Lung (tissue), 12 donors: ENCODE data around the gene TNFRSF8. TPM values are rescaled to one million over a fixed set of nuclear protein-coding genes. Genes with fewer than 3 reads are reported as not detected.

Experiments used
- ATAC-seq: fragments of 200-7000 bp; cut with Tn5 transposase; one replicate; pipeline ENCODE4 v1.9.1; 2020; ENCODE audit warnings: moderate number of reproducible peaks; ENCODE audit not compliant: insufficient read depth, low FRiP score
- DNase-seq, 3 donors: peaks; one replicate each; pipeline ENCODE4 v3.0.0-alpha.2; 2013 to 2017
- H3K27ac ChIP-seq, 2 donors: one replicate each; pipeline ENCODE4 v1.5.1; 2013; ENCODE audit warnings: mild to moderate bottlenecking in 2 of 2, moderate library complexity in 2 of 2, control low read depth in 1 of 2, inconsistent platforms in 1 of 2, low read depth in 1 of 2, low read length in 1 of 2
- H3K27me3 ChIP-seq, 3 donors: one replicate each; pipeline ENCODE4 v1.5.1; 2013; ENCODE audit warnings: low read length in 2 of 3; ENCODE audit not compliant: control insufficient read depth in 3 of 3, insufficient read depth in 3 of 3
- H3K36me3 ChIP-seq, 4 donors: one replicate each; pipeline ENCODE4 v1.5.1; 2013; ENCODE audit warnings: low read length in 4 of 4, mild to moderate bottlenecking in 1 of 4, moderate library complexity in 1 of 4; ENCODE audit not compliant: control insufficient read depth in 4 of 4, insufficient read depth in 4 of 4
- H3K4me1 ChIP-seq, 5 donors: one replicate each; pipeline ENCODE4 v1.5.1; 2013; ENCODE audit warnings: low read length in 5 of 5, mild to moderate bottlenecking in 2 of 5, moderate library complexity in 1 of 5; ENCODE audit not compliant: control insufficient read depth in 5 of 5, insufficient read depth in 5 of 5
- H3K4me3 ChIP-seq: one replicate; pipeline ENCODE4 v1.5.1; 2013; ENCODE audit warnings: mild to moderate bottlenecking, control low read depth, moderate library complexity
- H3K9ac ChIP-seq, 2 donors: one replicate each; pipeline ENCODE4 v1.5.1; 2013; ENCODE audit warnings: low read length in 2 of 2, control low read depth in 1 of 2; ENCODE audit not compliant: insufficient read depth in 1 of 2
- H3K9me3 ChIP-seq, 4 donors: one replicate each; pipeline ENCODE4 v1.5.1; 2013; ENCODE audit warnings: low read length in 3 of 4, mild to moderate bottlenecking in 1 of 4, moderate library complexity in 1 of 4; ENCODE audit not compliant: control insufficient read depth in 4 of 4, insufficient read depth in 3 of 4
- CTCF ChIP-seq: IDR thresholded peaks from 2 replicates; pipeline ENCODE4 v1.5.1; 2012; ENCODE audit warnings: mild to moderate bottlenecking; ENCODE audit errors: control extremely low read depth, extremely low read depth
- whole genome bisulfite sequencing, 2 donors: extraction: QIAGEN DNeasy Blood & Tissue Kit; methylation state at CpG; one replicate each; pipeline ENCODE4 v1.1.7; 2013; 5-methylcytosine and 5-hydroxymethylcytosine counted together
- polyA plus RNA-seq, 2 donors: library from polyadenylated mRNA; stranded (reverse); fragments of 200-250 nt; gene quantifications; one replicate each; pipeline ENCODE4 v1.2.1, GENCODE V29; 2013
- total RNA-seq, 2 donors: library from RNA; depleted of rRNA in 1 of 2; stranded (reverse); fragments of >200 nt in 1 of 2; gene quantifications; one replicate each; pipeline ENCODE4 v1.2.1, GENCODE V29; 2014 to 2021
- donor health status: control.
- donor health status: control.
- donor health status: Bipolar disorder and iron deficiency.
- donor health status: healthy.
- donor health status: DM: yes; HTN: yes; CAD: no.

Gene TNFRSF8
- total and polyA plus RNA-seq, 4 donors, result 1.6 to 5.3 (median 2.1) TPM

GRCh38 chr1:12067900-12068821 lies 5.1 kb downstream of the TNFRSF8 start:
- peak; percentile 67 for ATAC-seq
- Histone ChIP-seq H3K36me3 (no peaks in the 10 kb centered on the region), H3K4me3 (no peak overlapping the region), H3K9me3 (peaks cover 0 to 2% (median 0%) of the 10 kb centered on the region in 4 donors), H3K4me1 (peaks cover 0 to 8% (median 8%) of the 10 kb centered on the region in 5 donors), H3K27me3 (peaks cover 3 to 28% (median 19%) of the 10 kb centered on the region in 3 donors), H3K9ac (no peak overlapping the region), H3K27ac (no peak overlapping the region)
- DNase-seq, result peak; percentile 51 to 69 (median 52)
- 43 to 70% methylated on average over 14 of the region's 14 CpGs for WGBS, 2 donors
- TF ChIP-seq CTCF, result no peak

GRCh38 chr1:12069623-12070244 lies 6.6 kb downstream of the TNFRSF8 start:
- TF ChIP-seq CTCF, result no peak
- H3K9ac ChIP-seq, result no peak overlapping the region
- no peak overlapping the region for H3K27ac ChIP-seq
- WGBS, 2 donors, result 37 to 45% methylated on average over 10 of the region's 10 CpGs
- H3K4me1 ChIP-seq, result peaks cover 0 to 8% (median 6%) of the 10 kb centered on the region in 5 donors
- no peak for DNase-seq
- H3K36me3 ChIP-seq, result no peaks in the 10 kb centered on the region
- H3K9me3 ChIP-seq, result no peaks in the 10 kb centered on the region
- peaks cover 0 to 14% (median 7%) of the 10 kb centered on the region in 3 donors for H3K27me3 ChIP-seq
- ATAC-seq, result no peak
- H3K4me3 ChIP-seq, result no peak overlapping the region

GRCh38 chr1:12071892-12072291 lies 8.8 kb downstream of the TNFRSF8 start:
- Histone ChIP-seq H3K4me3 (no peak overlapping the region), H3K9ac (no peak overlapping the region), H3K27ac (no peak overlapping the region), H3K36me3 (no peaks in the 10 kb centered on the region), H3K9me3 (no peaks in the 10 kb centered on the region), H3K27me3 (peaks cover 0 to 2% (median 0%) of the 10 kb centered on the region in 3 donors), H3K4me1 (peaks cover 0 to 8% (median 6%) of the 10 kb centered on the region in 5 donors)
- no peak for TF ChIP-seq CTCF
- 85 to 94% methylated on average over 3 of the region's 3 CpGs for WGBS, 2 donors
- DNase-seq (no peak), ATAC-seq (no peak)
